Erythroblast (primary cell): Measurements from ENCODE around the gene C2orf68.

Experiments used
- GATA1 ChIP-seq: IDR thresholded peaks from 2 replicates; pipeline ENCODE4 v1.6.1; 2011; ENCODE audit warnings: low read depth, mild to moderate bottlenecking, control low read depth, low read length, moderate library complexity
- POLR2A ChIP-seq: IDR thresholded peaks from 2 replicates; pipeline ENCODE4 v1.6.1; 2011; ENCODE audit warnings: mild to moderate bottlenecking, low read length

- no peak for TF ChIP-seq POLR2A
- no peak for TF ChIP-seq GATA1
These were observed 47.7 kb downstream of the C2orf68 start for GRCh38 chr2:85564144-85564563.
